Astrocyte (in vitro differentiated cells and primary cell): ENCODE results near the gene CHN2. TPM values are rescaled to one million over a fixed set of nuclear protein-coding genes. Genes with fewer than 3 reads are reported as not detected.

ENCODE experiments used
- DNase-seq: peaks from one replicate; pipeline ENCODE4 v3.0.0-alpha.2; 2010; ENCODE audit warnings: low read depth
- FAIRE-seq: peaks from 2 replicates; lab custom pipeline; 2011; peaks lifted over from hg19 to GRCh38; lab: Jason Lieb, UNC
- H2AFZ ChIP-seq: 2 replicates; pipeline ENCODE4 v1.6.0; 2012; ENCODE audit warnings: low read depth, low read length, inconsistent platforms
- H3K27ac ChIP-seq: 2 replicates; pipeline ENCODE4 v1.5.1; 2011; ENCODE audit warnings: low read depth, low read length, inconsistent platforms
- H3K27me3 ChIP-seq: 2 replicates; pipeline ENCODE4 v1.6.0; 2011; ENCODE audit warnings: low read length, inconsistent platforms; ENCODE audit not compliant: insufficient read depth
- H3K36me3 ChIP-seq: 2 replicates; pipeline ENCODE4 v1.5.1; 2011; ENCODE audit warnings: low read length, inconsistent platforms; ENCODE audit not compliant: insufficient read depth
- H3K4me1 ChIP-seq: 2 replicates; pipeline ENCODE4 v1.5.1; 2011; ENCODE audit warnings: low read length, inconsistent platforms; ENCODE audit not compliant: insufficient read depth
- H3K4me2 ChIP-seq: 2 replicates; pipeline ENCODE4 v1.6.0; 2012; ENCODE audit warnings: low read length, inconsistent platforms
- H3K4me3 ChIP-seq: 2 replicates; pipeline ENCODE4 v1.5.1; 2011; ENCODE audit warnings: low read depth, mild to moderate bottlenecking, low read length, inconsistent platforms; ENCODE audit not compliant: insufficient read depth
- H3K79me2 ChIP-seq: 2 replicates; pipeline ENCODE4 v1.6.0; 2012; ENCODE audit warnings: mild to moderate bottlenecking, low read length, inconsistent platforms; ENCODE audit not compliant: insufficient read depth
- H3K9ac ChIP-seq: 2 replicates; pipeline ENCODE4 v1.6.0; 2012; ENCODE audit warnings: mild to moderate bottlenecking, low read length, inconsistent platforms
- H3K9me3 ChIP-seq: 2 replicates; pipeline ENCODE4 v1.5.1; 2012; ENCODE audit warnings: low read depth, mild to moderate bottlenecking, low read length, inconsistent platforms; ENCODE audit not compliant: insufficient read depth
- H4K20me1 ChIP-seq: 2 replicates; pipeline ENCODE4 v1.6.0; 2012; ENCODE audit warnings: low read length, inconsistent platforms; ENCODE audit not compliant: insufficient read depth
- H3K27ac Mint-ChIP-seq: one replicate; pipeline ENCODE4 v1.8.0; 2021; ENCODE audit warnings: mild to moderate bottlenecking, mixed read lengths; ENCODE audit not compliant: unreplicated experiment
- H3K27me3 Mint-ChIP-seq: one replicate; pipeline ENCODE4 v1.8.0; 2021; ENCODE audit warnings: low read depth, mixed read lengths; ENCODE audit not compliant: unreplicated experiment
- H3K36me3 Mint-ChIP-seq: one replicate; pipeline ENCODE4 v1.8.0; 2021; ENCODE audit warnings: low read depth, mixed read lengths; ENCODE audit not compliant: unreplicated experiment
- H3K4me1 Mint-ChIP-seq: one replicate; pipeline ENCODE4 v1.8.0; 2021; ENCODE audit warnings: low read depth, mixed read lengths; ENCODE audit not compliant: unreplicated experiment
- H3K4me3 Mint-ChIP-seq: one replicate; pipeline ENCODE4 v1.8.0; 2021; ENCODE audit warnings: mild to moderate bottlenecking, moderate library complexity, mixed read lengths; ENCODE audit not compliant: unreplicated experiment
- H3K9me3 Mint-ChIP-seq: one replicate; pipeline ENCODE4 v1.8.0; 2021; ENCODE audit warnings: mild to moderate bottlenecking, mixed read lengths; ENCODE audit not compliant: unreplicated experiment
- CTCF ChIP-seq: IDR thresholded peaks from 2 replicates; pipeline ENCODE4 v1.5.1; 2011; ENCODE audit warnings: low read depth, mild to moderate bottlenecking, inconsistent platforms, low read length, moderate library complexity; ENCODE audit not compliant: insufficient read depth
- EZH2 ChIP-seq: IDR thresholded peaks from 2 replicates; pipeline ENCODE4 v1.6.1; 2012; ENCODE audit warnings: mild to moderate bottlenecking, low read length, inconsistent platforms; ENCODE audit not compliant: insufficient read depth
- total RNA-seq: library from RNA; stranded (reverse); gene quantifications from 2 replicates; pipeline ENCODE4 v1.2.1, GENCODE V29; 2021

Gene CHN2
- total RNA-seq, 1 donor from 2014 or later = 2.5 TPM

- Histone ChIP-seq H3K36me3 (no peaks in the 10 kb centered on the region), H3K9me3 (no peaks in the 10 kb centered on the region), H3K27ac (no peak overlapping the region), H2AFZ (no peak overlapping the region), H4K20me1 (no peaks in the 10 kb centered on the region), H3K79me2 (no peaks in the 10 kb centered on the region), H3K9ac (no peak overlapping the region), H3K4me3 (no peak overlapping the region), H3K27me3 (peaks cover 3% of the 10 kb centered on the region), H3K4me2 (no peak overlapping the region), H3K4me1 (peaks cover 6% of the 10 kb centered on the region)
- peaks cover 8% of the 10 kb centered on the region for H3K27me3 Mint-ChIP-seq
- peaks cover 2% of the 10 kb centered on the region for H3K9me3 Mint-ChIP-seq
- H3K27ac Mint-ChIP-seq = no peak overlapping the region
- FAIRE-seq (no peak), DNase-seq (no peak)
- no peak overlapping the region for H3K4me3 Mint-ChIP-seq
- peaks cover 15% of the 10 kb centered on the region for H3K4me1 Mint-ChIP-seq
- TF ChIP-seq CTCF (no peak), EZH2 (no peak)
- H3K36me3 Mint-ChIP-seq = no peaks in the 10 kb centered on the region
Observed at GRCh38 chr7:29461996-29462395, 267.4 kb downstream of the CHN2 start.

GRCh38 chr7:29463504-29464158, 269.1 kb downstream of the CHN2 start:
- Histone ChIP-seq H3K27ac (no peak overlapping the region), H4K20me1 (no peaks in the 10 kb centered on the region), H3K9me3 (no peaks in the 10 kb centered on the region), H3K4me2 (no peak overlapping the region), H3K9ac (no peak overlapping the region), H3K27me3 (peaks cover 3% of the 10 kb centered on the region), H2AFZ (no peak overlapping the region), H3K79me2 (no peaks in the 10 kb centered on the region), H3K4me1 (no peaks in the 10 kb centered on the region), H3K36me3 (no peaks in the 10 kb centered on the region), H3K4me3 (no peak overlapping the region)
- no peak overlapping the region for H3K27ac Mint-ChIP-seq
- no peak for DNase-seq
- no peaks in the 10 kb centered on the region for H3K36me3 Mint-ChIP-seq
- H3K4me3 Mint-ChIP-seq = no peak overlapping the region
- H3K4me1 Mint-ChIP-seq = peaks cover 1% of the 10 kb centered on the region
- FAIRE-seq = no peak
- H3K27me3 Mint-ChIP-seq = peaks cover 8% of the 10 kb centered on the region
- TF ChIP-seq EZH2 (no peak), CTCF (no peak)
- peaks cover 2% of the 10 kb centered on the region for H3K9me3 Mint-ChIP-seq

GRCh38 chr7:29464753-29465152, 270.2 kb downstream of the CHN2 start:
- H3K9me3 ChIP-seq = no peaks in the 10 kb centered on the region
- H3K79me2 ChIP-seq = no peaks in the 10 kb centered on the region
- H3K27me3 ChIP-seq = peaks cover 3% of the 10 kb centered on the region
- FAIRE-seq = no peak
- no peak overlapping the region for H3K4me2 ChIP-seq
- H4K20me1 ChIP-seq = no peaks in the 10 kb centered on the region
- no peak overlapping the region for H3K27ac Mint-ChIP-seq
- peaks cover 7% of the 10 kb centered on the region for H3K27me3 Mint-ChIP-seq
- H3K4me1 Mint-ChIP-seq = no peaks in the 10 kb centered on the region
- H3K36me3 Mint-ChIP-seq = no peaks in the 10 kb centered on the region
- no peak overlapping the region for H2AFZ ChIP-seq
- DNase-seq = no peak
- no peaks in the 10 kb centered on the region for H3K9me3 Mint-ChIP-seq
- H3K4me3 ChIP-seq = no peak overlapping the region
- no peaks in the 10 kb centered on the region for H3K4me1 ChIP-seq
- no peak for TF ChIP-seq CTCF
- TF ChIP-seq EZH2 = no peak
- H3K27ac ChIP-seq = no peak overlapping the region
- no peaks in the 10 kb centered on the region for H3K36me3 ChIP-seq
- H3K9ac ChIP-seq = no peak overlapping the region
- no peak overlapping the region for H3K4me3 Mint-ChIP-seq
